Cerebellar cortex (tissue), 1 donor: Measurements from ENCODE around the gene NUAK2.

Source experiments
- DNase-seq: peaks from one replicate; pipeline ENCODE4 v3.0.0-alpha.2; 2015; ENCODE audit warnings: low spot score

NUAK2 gene

DNA sequence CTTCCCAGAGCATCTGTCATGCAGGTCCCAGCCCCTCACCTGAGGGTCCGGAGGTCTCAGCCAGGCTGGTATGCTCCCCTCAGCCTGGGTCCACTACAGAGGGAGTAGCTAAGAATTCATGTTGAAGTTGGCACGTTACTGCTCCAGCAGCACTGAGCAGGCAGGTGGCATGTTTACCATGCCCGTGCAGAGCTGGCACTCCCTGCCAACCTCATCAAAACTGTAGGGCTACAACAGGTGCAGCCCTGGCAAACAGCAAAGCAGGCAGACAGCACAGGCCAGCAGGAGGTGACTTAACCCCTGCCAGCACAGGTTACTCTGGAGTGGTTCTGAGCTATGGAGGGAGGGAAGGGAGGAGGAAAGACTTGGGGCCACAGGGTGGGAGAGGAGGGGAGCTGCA, 46.4 kb downstream of the NUAK2 start:
- peak; percentile 96 for DNase-seq

DNA sequence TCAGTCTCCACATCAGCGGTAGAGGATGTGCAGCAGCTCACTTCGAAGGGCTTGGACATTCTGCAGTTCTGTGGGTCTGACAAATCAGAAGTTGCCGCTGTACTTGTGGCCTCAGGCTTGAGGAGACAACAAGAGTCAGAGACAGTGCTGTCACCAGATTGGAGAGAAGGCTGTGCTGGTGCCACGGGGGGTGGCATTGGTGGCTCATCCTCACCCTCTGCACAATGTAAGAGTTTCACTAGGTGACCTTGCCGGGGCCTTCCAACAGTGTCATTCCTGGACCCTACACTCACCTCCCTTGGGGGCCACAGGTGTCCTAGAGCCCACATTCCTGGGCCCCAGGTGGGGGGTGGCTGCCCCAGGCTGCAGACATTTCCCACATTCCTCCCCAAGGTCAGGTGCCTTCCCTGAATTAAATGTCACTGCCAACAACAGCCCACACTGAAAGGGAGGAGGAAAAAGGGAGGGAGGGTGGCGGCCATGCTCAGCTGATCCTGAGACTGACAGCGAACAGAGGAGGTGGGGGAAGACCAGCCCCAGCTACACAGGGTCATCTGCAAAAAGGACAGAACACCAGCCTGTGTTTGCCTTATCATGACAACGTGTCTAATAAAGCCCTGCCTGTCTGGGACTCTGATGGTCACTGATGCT, 47.4 kb downstream of the NUAK2 start:
- no peak for DNase-seq

DNA sequence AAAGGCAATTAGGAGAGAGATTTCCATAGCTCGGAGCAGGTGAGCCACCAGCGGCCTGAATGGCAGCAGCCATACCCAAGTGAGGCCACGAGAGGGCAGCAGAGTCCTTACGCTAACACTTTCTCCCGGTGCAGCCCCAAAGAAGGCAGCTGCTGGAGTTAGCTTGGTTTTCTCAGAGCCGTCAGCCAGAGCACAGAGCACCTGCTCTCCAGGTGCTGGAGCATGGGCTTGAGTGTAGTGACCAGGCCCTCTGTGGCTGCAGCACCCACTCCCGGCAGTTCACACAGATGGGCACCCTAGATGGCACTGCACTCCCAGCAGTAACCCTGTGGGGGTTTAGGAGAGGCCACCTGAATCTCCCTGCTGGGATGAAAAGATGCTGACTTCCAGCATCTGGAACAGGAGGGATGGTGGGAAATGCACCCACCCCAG, 48.0 kb downstream of the NUAK2 start:
- peak; percentile 93 for DNase-seq

DNA sequence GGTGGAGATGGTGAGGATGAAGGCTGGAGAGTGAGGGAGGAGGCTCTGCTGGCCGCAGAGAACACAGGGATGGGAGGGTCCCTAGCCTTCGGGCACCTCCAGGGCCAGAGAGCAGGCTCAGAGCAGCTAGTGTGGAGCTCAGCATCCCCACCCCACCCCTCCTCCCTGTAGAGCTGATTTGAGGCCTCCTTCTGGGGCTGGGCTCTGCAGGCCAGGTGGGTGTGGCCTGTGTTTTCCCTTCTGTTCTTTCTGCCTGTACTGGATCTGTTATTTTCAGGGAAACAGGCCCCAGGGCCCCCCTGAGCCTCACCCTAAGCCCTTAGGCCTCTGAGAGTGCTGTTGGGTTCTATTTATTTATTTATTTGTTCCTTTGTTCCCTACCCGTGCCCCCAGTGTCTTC, 49.0 kb downstream of the NUAK2 start:
- no peak for DNase-seq

DNA sequence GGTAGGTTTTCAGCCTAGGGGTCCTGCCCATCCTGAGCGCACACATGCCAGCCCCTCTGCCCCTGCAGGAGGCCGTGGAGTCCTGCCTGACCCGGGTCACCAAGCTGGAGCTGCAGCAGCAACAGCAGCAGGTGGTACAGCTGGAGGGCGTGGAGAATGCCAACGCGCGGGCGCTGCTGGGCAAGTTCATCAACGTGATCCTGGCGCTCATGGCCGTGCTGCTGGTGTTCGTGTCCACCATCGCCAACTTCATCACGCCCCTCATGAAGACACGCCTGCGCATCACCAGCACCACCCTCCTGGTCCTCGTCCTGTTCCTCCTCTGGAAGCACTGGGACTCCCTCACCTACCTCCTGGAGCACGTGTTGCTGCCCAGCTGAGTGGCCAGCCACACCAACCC, 49.8 kb downstream of the NUAK2 start:
- no peak for DNase-seq

DNA sequence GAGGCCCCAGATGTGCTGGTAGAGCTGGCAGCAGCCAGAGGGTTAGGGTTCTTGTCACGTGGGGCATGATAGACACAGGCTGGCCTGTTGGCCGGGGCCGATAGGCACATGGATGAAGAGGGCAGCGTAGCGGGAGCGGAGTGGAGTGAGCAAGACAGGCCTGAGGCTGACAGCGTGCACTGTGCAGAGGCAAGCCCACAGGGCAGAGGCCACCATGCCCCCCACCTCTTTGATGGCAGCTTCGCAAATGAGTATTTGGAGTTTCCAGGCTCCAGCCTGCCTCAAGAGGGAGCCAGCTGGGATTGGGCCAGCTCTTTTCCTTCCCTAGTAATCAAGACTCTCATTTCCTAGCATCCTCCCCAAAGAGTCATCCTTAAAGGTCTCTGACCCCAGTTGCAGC, 50.3 kb downstream of the NUAK2 start:
- peak; percentile 61 for DNase-seq

DNA sequence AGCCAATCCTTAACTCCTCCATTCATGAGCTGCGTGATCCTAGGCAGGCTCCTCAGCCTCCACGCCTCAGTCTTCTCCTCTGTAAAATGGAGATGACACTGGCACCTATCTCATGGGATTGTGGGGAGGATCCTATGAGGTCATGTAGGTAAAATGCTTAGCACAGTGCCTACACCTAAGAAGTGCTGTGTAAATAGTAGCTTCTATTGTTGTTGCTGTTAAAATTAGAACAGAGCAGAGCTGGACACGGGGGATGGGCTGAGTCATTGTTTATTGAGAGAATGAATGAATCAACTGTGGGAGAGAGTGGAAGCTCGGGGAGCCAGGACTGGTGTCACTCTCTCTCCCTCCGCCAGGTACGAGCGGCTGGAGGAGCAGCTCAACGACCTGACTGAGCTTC, 50.8 kb downstream of the NUAK2 start:
- DNase-seq: no peak

DNA sequence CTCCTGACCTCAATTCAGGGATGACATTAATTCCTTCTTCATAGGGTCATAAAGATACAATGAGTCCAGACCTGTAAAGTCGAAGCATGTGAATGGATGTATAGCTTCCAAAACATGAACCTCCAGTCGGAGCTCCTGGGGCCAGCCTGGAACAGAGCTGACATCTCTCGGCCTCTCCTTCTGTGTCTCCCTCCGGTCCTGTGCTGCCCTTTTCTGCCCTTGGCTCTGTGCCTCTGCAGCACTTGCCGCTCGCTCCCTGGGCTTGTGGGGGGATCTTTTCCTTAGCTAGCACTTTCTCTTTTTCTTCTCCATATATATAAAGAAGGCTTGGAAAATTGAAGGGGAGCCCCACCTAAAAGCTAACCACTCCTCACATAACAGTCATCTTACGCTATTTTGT, 51.3 kb downstream of the NUAK2 start:
- peak; percentile 52 for DNase-seq

DNA sequence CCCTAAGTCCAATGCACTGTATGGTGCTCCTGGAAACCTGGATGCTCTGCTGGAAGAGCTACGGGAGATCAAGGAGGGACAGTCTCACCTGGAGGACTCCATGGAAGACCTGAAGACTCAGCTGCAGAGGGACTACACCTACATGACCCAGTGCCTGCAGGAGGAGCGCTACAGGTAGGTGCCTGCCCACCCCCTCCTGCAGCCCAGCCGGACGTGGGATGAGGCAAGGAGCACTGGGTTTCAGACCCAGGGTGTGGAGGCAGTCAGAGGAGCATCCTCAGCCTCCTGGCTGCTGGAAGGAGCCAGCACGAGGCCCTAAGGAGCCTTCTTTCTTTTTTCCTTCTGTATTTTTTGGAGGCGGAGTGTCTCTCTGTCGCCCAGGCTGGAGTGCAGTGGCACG, 51.8 kb downstream of the NUAK2 start:
- no peak for DNase-seq

DNA sequence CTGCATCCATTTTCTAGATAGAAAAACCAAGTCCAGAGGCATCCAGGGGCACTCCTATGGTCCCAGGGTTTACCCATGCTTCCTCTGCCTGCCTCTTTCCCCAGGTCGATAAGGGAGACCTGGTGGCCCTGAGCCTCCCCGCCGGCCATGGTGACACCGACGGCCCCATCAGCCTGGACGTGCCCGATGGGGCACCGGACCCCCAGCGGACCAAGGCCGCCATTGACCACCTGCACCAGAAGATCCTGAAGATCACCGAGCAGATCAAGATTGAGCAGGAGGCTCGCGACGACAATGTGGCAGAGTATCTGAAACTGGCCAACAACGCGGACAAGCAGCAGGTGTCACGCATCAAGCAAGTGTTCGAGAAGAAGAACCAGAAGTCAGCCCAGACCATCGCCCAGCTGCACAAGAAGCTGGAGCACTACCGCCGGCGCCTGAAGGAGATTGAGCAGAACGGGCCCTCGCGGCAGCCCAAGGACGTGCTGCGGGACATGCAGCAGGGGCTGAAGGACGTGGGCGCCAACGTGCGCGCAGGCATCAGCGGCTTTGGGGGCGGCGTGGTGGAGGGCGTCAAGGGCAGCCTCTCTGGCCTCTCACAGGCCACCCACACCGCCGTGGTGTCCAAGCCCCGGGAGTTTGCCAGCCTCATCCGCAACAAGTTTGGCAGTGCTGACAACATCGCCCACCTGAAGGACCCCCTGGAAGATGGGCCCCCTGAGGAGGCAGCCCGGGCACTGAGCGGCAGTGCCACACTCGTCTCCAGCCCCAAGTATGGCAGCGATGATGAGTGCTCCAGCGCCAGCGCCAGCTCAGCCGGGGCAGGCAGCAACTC, 52.5 kb downstream of the NUAK2 start:
- no peak for DNase-seq

DNA sequence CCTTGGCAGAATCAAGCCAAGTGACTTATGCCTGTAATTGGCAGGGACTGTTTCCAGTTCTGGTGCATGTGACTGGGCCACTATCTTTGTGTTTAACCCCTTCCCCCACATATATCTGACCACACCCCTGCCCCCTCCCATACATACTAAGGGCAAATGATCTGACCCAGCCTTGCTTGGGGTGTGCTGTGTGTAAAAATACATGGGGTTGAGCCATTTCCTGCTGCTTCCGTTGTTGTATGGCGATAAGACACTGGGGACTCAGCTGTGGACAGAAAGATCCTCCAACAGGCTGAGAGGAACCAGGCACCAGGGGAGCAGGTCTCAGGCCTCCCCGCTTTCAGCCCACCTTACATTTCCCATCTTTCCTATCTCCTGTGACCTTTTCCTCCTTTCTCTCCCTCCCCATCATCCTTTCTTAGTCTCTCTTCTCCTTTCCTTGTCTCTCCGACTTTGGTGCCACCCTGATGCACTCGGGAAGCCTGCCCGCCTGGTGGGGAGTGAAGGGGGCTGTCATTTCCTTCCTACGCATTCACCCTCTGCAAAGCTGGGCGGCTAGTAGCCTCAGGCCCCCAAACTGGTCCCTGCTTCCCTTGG, 54.1 kb downstream of the NUAK2 start:
- no peak for DNase-seq

DNA sequence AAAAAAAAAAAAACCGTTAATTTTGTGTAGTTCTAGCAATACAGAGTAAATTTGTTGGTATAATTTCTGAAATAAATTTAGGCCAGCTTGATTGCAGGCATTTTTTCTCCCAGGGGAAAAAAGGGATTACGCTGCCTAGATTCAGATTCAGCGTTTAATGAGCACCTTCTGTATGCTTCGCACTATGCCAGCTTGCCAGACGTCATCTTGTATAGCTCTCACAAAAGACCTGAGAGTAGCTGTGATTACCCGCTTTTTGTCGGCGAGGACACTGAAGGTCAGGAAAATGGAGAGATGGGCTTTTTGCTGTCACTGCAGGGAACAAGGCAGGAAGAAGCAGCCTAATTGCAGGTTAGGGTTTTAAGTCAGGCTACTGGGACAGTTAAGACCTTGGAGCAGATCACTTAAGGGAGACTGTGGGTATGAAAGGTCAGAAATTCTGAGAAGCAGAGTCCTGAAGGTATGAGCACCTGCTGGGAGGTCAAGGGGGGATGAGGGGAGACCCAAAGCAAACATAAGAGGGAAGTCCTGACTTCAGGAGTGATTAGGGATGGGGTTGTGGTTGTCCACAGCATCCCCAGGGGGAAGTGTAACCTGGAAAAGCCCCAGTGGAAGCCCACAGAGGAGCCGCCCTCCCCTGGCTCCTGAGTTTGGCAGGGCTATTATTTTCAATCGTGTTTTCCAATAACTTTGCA, 54.8 kb downstream of the NUAK2 start:
- no peak for DNase-seq

DNA sequence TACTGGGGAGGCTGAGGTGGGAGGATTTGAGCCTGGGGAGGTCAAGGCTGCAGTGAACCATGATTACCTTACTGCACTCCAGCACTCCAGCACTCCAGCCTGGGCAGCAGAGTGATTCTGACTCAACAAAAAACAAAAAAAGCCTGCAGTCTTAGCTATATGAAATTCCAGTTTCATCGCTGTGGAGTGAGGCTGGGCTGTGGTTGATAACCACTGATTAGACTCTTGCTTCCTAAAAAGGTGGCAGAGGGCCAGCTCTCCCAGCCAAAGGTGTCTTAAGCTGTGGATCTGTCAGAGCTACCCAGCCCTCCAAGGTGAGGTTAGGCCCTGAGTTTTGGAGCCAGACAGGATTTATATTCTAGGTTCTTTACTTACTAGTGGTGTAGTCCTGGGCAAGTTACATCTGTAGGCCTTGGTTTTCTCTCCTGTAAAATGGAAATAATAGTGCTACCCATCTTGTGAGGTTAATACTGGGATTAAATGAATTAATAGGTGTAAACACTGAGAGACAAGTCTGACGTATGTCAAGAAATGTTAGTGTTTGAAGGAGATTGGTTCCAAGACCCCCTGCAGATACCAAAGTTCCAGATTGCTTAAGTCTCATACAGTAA, 57.9 kb downstream of the NUAK2 start:
- DNase-seq: peak; percentile 56

DNA sequence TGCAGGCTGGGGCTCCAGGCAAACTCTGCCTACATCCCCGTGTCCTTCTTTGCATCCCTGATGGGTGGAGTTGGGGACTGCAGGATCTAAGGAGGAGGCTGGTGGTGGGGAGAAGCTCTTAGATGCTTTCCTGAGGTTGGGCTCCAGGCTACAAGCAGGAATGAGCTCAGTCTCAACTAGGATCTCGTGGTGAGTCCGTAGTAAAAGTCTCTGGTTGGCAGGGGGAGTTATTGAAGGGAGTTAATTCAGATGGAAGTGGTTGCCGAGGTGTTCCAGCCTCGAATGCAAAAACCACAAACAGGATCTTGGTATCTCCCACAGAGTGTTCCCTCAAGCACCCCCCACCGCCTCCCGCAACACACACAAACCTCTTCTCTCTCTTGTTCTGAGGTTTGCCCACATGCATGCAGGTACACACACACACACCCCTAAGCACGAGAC, 58.8 kb downstream of the NUAK2 start:
- DNase-seq: no peak

DNA sequence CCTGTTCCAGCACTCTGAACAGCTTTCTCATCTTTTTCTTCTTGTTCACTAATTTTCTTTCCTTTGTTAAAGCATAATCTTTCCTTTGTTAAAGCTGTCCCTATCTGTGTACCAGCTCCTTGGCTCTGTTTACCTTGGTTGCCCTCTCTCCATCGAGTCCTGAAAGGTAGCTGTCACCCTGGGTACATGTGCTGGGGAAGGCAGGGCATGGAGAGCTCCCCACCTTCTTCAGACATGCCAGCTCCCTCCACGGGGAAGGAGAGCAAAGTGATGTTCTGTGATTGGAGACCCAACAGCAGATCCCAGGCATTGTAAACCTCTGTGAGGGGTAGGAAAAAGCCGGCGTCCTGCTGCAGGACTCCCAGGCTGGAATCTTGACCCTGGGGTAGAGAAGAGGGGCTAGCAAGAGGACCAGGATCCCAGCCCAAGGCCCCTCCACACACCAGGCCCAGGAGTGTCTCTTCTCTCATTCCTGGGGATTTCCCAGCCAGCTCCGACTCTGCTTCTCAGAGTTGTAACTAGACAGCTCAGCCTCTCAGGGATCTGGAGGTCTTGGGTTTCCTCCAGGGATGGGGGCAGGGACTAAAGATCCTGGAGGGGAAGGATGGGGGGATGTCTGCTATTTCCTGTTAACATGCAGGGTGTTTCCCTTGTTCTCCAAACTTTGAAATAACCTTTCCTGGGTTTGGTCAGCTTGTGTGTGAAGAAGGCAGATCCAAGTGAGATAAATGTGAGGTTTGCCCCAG, 59.4 kb downstream of the NUAK2 start:
- no peak for DNase-seq

DNA sequence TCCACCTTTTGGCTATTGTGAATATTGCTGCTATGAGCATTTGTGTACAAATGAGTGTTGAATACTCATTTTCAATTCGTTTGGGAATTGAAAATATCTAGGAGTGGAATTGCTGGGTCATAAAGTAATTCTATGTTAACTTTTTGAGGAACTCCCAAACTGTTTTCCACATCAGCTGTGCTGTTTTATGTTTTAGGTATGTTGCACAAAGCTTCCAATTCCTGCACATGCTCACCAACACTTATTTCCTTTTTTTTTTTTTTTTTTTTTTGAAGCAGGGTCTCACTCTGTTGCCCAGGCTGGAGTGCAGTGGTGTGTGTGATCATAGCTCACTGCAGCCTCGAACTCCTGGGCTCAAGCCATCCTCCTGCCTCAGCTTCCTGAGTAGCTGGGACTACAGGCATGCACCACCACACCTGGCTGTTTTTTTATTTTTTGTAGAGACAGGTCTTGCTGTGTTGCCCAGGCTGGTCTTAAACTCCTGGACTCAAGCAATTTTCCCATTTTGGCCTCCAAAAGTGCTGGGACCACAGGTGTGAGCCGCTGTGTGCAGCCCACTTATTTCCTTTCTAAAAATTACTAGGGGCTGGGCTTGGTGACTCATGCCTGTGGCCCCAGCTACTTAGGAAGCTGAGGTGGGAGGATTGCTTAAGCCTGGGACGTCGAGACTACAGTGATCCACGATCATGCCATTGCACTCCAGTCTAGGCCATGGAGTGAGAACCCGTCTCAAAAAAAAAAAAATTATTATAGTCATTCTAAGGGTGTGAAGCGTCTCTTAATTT, 60.4 kb downstream of the NUAK2 start:
- no peak for DNase-seq

DNA sequence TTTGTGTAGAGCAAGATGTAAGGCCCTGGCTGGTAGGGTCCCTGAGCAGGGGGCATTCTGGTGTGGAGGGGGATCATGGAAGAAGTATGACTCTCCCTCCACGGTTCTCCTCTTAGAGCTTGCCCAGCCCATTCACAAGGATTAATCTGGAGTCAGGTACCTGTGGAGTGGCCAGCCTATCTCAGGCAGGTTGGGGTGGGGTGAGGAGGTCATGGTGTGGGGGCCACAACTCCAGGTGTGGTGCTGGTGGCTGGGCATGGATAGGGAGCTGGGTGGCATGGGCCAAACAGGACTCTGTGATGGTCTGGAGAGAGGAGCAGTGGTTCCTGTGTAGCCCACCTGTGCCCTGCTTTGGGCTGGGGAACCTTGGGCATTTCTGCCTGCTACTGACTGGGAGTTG, 61.5 kb downstream of the NUAK2 start:
- no peak for DNase-seq

DNA sequence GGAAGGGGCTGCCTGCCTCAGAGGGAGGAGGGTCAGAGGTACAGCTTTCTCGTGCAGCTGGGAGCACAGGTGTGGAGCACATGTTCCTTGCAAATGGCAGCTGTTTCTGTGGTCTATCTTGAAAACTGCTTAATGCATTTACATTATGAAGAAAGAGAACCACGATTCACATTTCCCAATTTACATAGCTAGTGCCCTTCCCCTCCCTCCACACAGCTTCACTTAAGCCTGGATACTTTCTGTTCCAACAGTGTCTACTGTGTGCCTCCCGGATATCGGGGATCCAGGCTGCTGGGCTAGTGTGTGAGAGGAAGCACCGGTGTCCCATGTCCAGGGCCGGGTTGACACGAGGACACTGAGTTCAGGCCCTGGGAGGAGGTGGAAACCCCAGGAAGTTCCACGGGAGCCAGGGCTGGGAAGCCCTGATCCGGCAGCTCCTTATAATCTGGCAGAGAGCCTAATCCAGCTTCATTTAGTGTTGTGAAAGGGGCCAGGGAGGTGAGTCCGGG, 62.2 kb downstream of the NUAK2 start:
- DNase-seq: no peak

DNA sequence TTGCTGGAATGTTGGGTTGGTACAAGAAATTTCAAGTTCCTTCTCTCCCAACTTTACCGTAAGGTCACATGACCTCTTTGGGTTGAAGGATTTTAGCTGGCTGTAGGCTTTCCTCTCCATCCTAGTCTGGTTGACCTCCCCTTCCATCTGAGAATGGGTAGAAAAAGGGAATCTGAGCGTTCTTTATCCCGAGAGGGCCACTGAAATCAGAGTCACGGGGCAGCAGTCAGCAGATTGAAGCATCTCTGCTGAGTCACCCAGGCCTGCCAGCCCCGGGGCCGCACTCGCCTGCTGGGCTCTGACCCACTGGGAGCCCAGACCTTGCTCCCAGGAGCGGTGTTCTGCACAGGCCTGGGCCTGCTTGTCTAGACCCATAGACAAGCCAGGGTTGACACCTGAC, 62.8 kb downstream of the NUAK2 start:
- no peak for DNase-seq

DNA sequence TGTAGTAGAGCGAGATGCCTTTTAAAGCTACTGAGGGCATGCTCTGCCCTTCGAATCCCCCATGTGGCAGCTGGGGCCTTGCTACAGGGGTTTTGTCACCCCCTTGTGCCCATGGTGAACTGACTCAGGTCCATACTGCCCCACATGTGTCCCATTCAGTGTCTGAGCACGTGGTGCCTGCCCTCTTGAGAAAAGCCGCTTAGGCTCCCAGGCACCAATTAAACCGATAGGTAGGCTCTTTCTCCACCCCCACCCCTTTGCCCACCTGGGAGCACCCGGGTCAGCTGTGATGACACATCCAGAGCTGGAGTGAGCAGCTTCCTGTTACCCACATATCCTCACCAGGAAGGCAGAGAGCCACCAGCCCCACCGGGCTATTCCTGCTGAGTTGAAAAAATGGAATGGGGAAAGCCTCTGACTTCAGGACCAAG, 63.3 kb downstream of the NUAK2 start:
- DNase-seq: no peak
